Stomach (tissue), 9 donors: ENCODE results near the gene ADAM12. TPM values are rescaled to one million over a fixed set of nuclear protein-coding genes. Genes with fewer than 3 reads are reported as not detected.

Experiments
- DNase-seq, 2 donors: peaks; one replicate each; pipeline versions ENCODE4 v3.0.0 to v3.0.0-alpha.2; 2013 to 2019
- H3K27ac ChIP-seq, 5 donors: fragments of 200-600 bp in 4 of 5; sonication (generic) in 4 of 5; one replicate each; pipeline ENCODE4 v1.5.1; 2013 to 2019; ENCODE audit warnings: mild to moderate bottlenecking in 1 of 5, moderate library complexity in 1 of 5
- H3K27me3 ChIP-seq, 3 donors: fragments of 200-600 bp; sonication (generic); one replicate each; pipeline ENCODE4 v1.5.1; 2017 to 2019; ENCODE audit warnings: mixed run types in 1 of 3
- H3K36me3 ChIP-seq, 4 donors: fragments of 200-600 bp; sonication (generic); 1 replicate in 3 of 4; 2 replicates in 1 of 4; pipeline ENCODE4 v1.5.1; 2016 to 2019
- H3K4me1 ChIP-seq, 4 donors: fragments of 200-600 bp; sonication (generic); one replicate each; pipeline ENCODE4 v1.5.1; 2016 to 2019
- H3K4me3 ChIP-seq, 4 donors: fragments of 200-600 bp; sonication (generic) in 3 of 4; one replicate each; pipeline ENCODE4 v1.5.1; 2016 to 2019; ENCODE audit warnings: mild to moderate bottlenecking in 1 of 4
- H3K9me3 ChIP-seq, 4 donors: fragments of 200-600 bp; sonication (generic); one replicate each; pipeline ENCODE4 v1.5.1; 2016 to 2019
- EP300 ChIP-seq: sonication (generic); formaldehyde crosslinking; IDR thresholded peaks from one replicate; pipeline ENCODE4 v1.6.1; 2017; ENCODE audit warnings: antibody characterized with exemption
- POLR2A ChIP-seq, 4 donors: fragments of 450-650 bp; IDR thresholded peaks; one replicate each; pipeline ENCODE4 v1.6.1; 2016; ENCODE audit warnings: antibody characterized with exemption in 4 of 4, control low read depth in 2 of 4, mild to moderate bottlenecking in 1 of 4, moderate library complexity in 1 of 4
- POLR2AphosphoS5 ChIP-seq, 3 donors: sonication (generic); formaldehyde crosslinking; IDR thresholded peaks; one replicate each; pipeline ENCODE4 v1.6.1; 2016; ENCODE audit warnings: antibody characterized with exemption in 3 of 3
- WGBS, 5 donors: extraction: QIAGEN DNeasy Blood & Tissue Kit in 3 of 5; methylation state at CpG; one replicate each; pipeline versions ENCODE4 v1.1.5 to v1.1.7; 2013 to 2018; 5-methylcytosine and 5-hydroxymethylcytosine counted together
- intact Hi-C: fragments of 100-400 bp; cut with DNase I; formaldehyde crosslinking; loops from one replicate; pipeline ENCODE4 v1.15.1; 2023; ENCODE audit warnings: low total_unique reads
- polyA plus RNA-seq, 3 donors: library from polyadenylated mRNA; stranded (reverse); fragments of 200-250 nt; gene quantifications; one replicate each; pipeline ENCODE4 v1.2.3, GENCODE V29; 2013
- total RNA-seq, 5 donors: library from RNA; depleted of rRNA; stranded (reverse); fragments of >200 nt; gene quantifications; one replicate each; pipeline versions ENCODE4 v1.1.0 to v1.2.3, GENCODE V29; 2014 to 2016
- TF ChIP-seq, protein P1 (sequence below), 7 experiments: fragments of 450-650 bp in 4 of 7; fragments of 200-600 bp in 3 of 7; sonication (generic) in 3 of 7; IDR thresholded peaks; one replicate each; pipeline ENCODE4 v1.5.1; 2016 to 2019; ENCODE audit warnings: antibody characterized with exemption in 7 of 7, control low read depth in 2 of 7, mild to moderate bottlenecking in 1 of 7
- donor health status: healthy with polysubstance abuse.
- donor health status: Bipolar disorder and iron deficiency.
- donor health status: healthy.

Gene ADAM12
- total and polyA plus RNA-seq, 8 donors: 0.03 to 6.4 (median 0.50) TPM; not detected in 3

- H3K27ac ChIP-seq: no peak overlapping the region
- no peak for DNase-seq
- H3K36me3 ChIP-seq: peaks cover 0 to 6% (median 0%) of the 10 kb centered on the region in 4 donors
- H3K4me3 ChIP-seq: no peak overlapping the region
- 70 to 78% (median 74%) methylated on average over 7 of the region's 7 CpGs for WGBS, 5 donors
- no peaks in the 10 kb centered on the region for H3K4me1 ChIP-seq
- TF ChIP-seq POLR2A (IDR thresholded peaks at IDR 0.05) (no peak), EP300 (no peak), POLR2AphosphoS5 (IDR thresholded peaks at IDR 0.05) (no peak)
- TF ChIP-seq, protein P1, sequence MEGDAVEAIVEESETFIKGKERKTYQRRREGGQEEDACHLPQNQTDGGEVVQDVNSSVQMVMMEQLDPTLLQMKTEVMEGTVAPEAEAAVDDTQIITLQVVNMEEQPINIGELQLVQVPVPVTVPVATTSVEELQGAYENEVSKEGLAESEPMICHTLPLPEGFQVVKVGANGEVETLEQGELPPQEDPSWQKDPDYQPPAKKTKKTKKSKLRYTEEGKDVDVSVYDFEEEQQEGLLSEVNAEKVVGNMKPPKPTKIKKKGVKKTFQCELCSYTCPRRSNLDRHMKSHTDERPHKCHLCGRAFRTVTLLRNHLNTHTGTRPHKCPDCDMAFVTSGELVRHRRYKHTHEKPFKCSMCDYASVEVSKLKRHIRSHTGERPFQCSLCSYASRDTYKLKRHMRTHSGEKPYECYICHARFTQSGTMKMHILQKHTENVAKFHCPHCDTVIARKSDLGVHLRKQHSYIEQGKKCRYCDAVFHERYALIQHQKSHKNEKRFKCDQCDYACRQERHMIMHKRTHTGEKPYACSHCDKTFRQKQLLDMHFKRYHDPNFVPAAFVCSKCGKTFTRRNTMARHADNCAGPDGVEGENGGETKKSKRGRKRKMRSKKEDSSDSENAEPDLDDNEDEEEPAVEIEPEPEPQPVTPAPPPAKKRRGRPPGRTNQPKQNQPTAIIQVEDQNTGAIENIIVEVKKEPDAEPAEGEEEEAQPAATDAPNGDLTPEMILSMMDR (IDR thresholded peaks at IDR 0.05): no peak
- no peaks in the 10 kb centered on the region for H3K9me3 ChIP-seq
- H3K27me3 ChIP-seq: no peaks in the 10 kb centered on the region
- intact Hi-C loops: no loop called here
Observed at GRCh38 chr10:125992254-125992653, 396.0 kb downstream of the ADAM12 start.

DNA sequence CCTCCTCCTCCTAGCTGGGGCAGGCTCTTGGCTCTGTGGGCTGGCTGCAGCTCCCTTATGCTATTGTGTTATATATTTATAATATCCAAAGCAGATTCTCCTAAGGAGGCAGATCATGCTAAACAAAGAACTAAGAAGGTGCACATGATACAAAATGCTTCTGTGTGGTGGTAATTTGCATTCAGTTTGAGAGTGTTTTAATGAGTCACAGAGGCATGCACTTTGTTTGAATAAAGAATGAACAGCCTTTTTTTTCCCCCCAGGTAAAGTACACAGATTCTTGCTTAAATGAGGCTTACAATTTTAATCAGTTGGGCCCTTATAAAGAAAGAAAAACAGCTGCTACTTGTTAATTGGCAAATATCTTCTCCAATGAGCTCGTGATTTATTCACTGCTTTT, 396.9 kb downstream of the ADAM12 start:
- H3K36me3 ChIP-seq: peaks cover 0 to 5% (median 0%) of the 10 kb centered on the region in 4 donors
- no peaks in the 10 kb centered on the region for H3K27me3 ChIP-seq
- H3K27ac ChIP-seq: no peak overlapping the region
- no peak overlapping the region for H3K4me3 ChIP-seq
- H3K4me1 ChIP-seq: no peaks in the 10 kb centered on the region
- TF ChIP-seq POLR2AphosphoS5 (IDR thresholded peaks at IDR 0.05) (no peak), EP300 (no peak), POLR2A (IDR thresholded peaks at IDR 0.05) (no peak)
- TF ChIP-seq, protein P1 (IDR thresholded peaks at IDR 0.05): no peak
- WGBS, 5 donors: 64 to 81% (median 74%) methylated on average over 1 of the region's 1 CpG
- no peaks in the 10 kb centered on the region for H3K9me3 ChIP-seq
- no peak for DNase-seq
- intact Hi-C loops: no loop called here

DNA sequence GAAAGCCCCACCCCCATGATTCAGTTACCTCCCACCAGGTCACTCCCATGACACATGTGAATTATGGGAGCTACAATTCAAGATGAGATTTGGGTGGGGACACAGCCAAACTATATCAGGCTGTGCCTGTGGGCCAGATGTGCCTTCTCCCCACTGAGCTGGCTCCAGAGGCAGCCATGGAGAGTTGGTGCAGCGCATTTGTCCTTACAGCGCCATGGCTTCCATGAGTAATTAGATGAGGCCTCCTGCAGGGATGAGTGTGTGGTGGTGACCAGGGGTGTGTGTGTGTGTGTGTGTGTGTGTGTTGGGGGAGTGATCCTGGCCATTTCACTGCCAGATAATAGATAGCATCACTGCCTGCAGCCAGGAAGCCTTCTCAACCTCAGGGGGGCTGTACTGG, 397.3 kb downstream of the ADAM12 start:
- H3K4me3 ChIP-seq: no peak overlapping the region
- no peak for DNase-seq
- no peaks in the 10 kb centered on the region for H3K27me3 ChIP-seq
- H3K4me1 ChIP-seq: no peaks in the 10 kb centered on the region
- 92 to 100% (median 99%) methylated on average over 1 to 2 of the region's 2 CpGs for WGBS, 5 donors
- no peak overlapping the region for H3K27ac ChIP-seq
- no peaks in the 10 kb centered on the region for H3K9me3 ChIP-seq
- TF ChIP-seq, protein P1 (IDR thresholded peaks at IDR 0.05): no peak
- TF ChIP-seq EP300 (no peak), POLR2AphosphoS5 (IDR thresholded peaks at IDR 0.05) (no peak), POLR2A (IDR thresholded peaks at IDR 0.05) (no peak)
- H3K36me3 ChIP-seq: peaks cover 0 to 5% (median 0%) of the 10 kb centered on the region in 4 donors
- intact Hi-C loops: no loop called here

GRCh38 chr10:125989791-125990190, 398.5 kb downstream of the ADAM12 start:
- no peak overlapping the region for H3K27ac ChIP-seq
- no peak for DNase-seq
- no peaks in the 10 kb centered on the region for H3K27me3 ChIP-seq
- WGBS, 5 donors: 91 to 99% (median 96%) methylated on average over 4 to 5 of the region's 5 CpGs
- peaks cover 0 to under 1% (median 0%) of the 10 kb centered on the region in 4 donors for H3K4me1 ChIP-seq
- no peak overlapping the region for H3K4me3 ChIP-seq
- peaks cover 0 to 5% (median 0%) of the 10 kb centered on the region in 4 donors for H3K36me3 ChIP-seq
- TF ChIP-seq, protein P1 (IDR thresholded peaks at IDR 0.05): no peak
- TF ChIP-seq POLR2A (IDR thresholded peaks at IDR 0.05) (no peak), POLR2AphosphoS5 (IDR thresholded peaks at IDR 0.05) (no peak), EP300 (no peak)
- intact Hi-C loops: loop anchor here (10.0 kb wide), 3 partner anchors 395 to 755 kb away; partner anchors contain the start of gene ADAM12
- H3K9me3 ChIP-seq: no peaks in the 10 kb centered on the region
